GM13977 (cell line): ENCODE data around the gene GBE1.

Source experiments
- DNase-seq: peaks from one replicate; pipeline ENCODE4 v3.0.0; 2012; ENCODE audit warnings: low spot score
- CTCF ChIP-seq: IDR thresholded peaks from 2 replicates; pipeline ENCODE4 v1.5.1; 2012; ENCODE audit warnings: mild to moderate bottlenecking, control low read depth; ENCODE audit not compliant: insufficient read depth; ENCODE audit errors: extremely low read depth, missing control alignments
- in situ Hi-C: fragments of 300-500 bp; cut with MboI; formaldehyde crosslinking; loops from one replicate; pipeline ENCODE4 v1.12.0; 2022; ENCODE audit warnings: low sequenced_read_pairs, low pct_unique_long_range_greater_than_20kb, mixed read lengths, inconsistent platforms; ENCODE audit not compliant: unreplicated experiment

GBE1 gene

GRCh38 chr3:81666502-81667121 lies 94.8 kb downstream of the GBE1 start:
- peak; percentile 66 for TF ChIP-seq CTCF
- in situ Hi-C loops, result no loop called here
- peak; percentile 40 for DNase-seq

GRCh38 chr3:81663114-81663513 lies 98.3 kb downstream of the GBE1 start:
- no peak for TF ChIP-seq CTCF
- in situ Hi-C loops, result no loop called here
- DNase-seq, result no peak

GRCh38 chr3:81660036-81660435 lies 101.4 kb downstream of the GBE1 start:
- TF ChIP-seq CTCF, result no peak
- DNase-seq, result no peak
- in situ Hi-C loops, result no loop called here

- in situ Hi-C loops, result no loop called here
- DNase-seq, result no peak
These were observed 103.0 kb downstream of the GBE1 start for GRCh38 chr3:81658322-81658997.

GRCh38 chr3:81651139-81651538 lies 110.3 kb downstream of the GBE1 start:
- in situ Hi-C loops, result no loop called here
- no peak for TF ChIP-seq CTCF
- no peak for DNase-seq

More at GRCh38 chr3:81658322-81658997, 103.0 kb downstream of the GBE1 start:
- no peak for TF ChIP-seq CTCF

GRCh38 chr3:81650187-81650586 lies 111.3 kb downstream of the GBE1 start:
- TF ChIP-seq CTCF, result no peak
- DNase-seq, result no peak
- in situ Hi-C loops, result no loop called here
